GM12873 (cell line): ENCODE data around the gene HAUS3.

Source experiments
- TF ChIP-seq, protein P1 (sequence below): IDR thresholded peaks from 2 replicates; pipeline ENCODE4 v1.5.1; 2012; ENCODE audit warnings: low read depth, mild to moderate bottlenecking, moderate library complexity, low read length, control low read depth; ENCODE audit not compliant: insufficient read depth; ENCODE audit errors: missing control alignments

Gene HAUS3

GRCh38 chr4:2259541-2260343 is 17.8 kb upstream of the HAUS3 start:
- TF ChIP-seq, protein P1, sequence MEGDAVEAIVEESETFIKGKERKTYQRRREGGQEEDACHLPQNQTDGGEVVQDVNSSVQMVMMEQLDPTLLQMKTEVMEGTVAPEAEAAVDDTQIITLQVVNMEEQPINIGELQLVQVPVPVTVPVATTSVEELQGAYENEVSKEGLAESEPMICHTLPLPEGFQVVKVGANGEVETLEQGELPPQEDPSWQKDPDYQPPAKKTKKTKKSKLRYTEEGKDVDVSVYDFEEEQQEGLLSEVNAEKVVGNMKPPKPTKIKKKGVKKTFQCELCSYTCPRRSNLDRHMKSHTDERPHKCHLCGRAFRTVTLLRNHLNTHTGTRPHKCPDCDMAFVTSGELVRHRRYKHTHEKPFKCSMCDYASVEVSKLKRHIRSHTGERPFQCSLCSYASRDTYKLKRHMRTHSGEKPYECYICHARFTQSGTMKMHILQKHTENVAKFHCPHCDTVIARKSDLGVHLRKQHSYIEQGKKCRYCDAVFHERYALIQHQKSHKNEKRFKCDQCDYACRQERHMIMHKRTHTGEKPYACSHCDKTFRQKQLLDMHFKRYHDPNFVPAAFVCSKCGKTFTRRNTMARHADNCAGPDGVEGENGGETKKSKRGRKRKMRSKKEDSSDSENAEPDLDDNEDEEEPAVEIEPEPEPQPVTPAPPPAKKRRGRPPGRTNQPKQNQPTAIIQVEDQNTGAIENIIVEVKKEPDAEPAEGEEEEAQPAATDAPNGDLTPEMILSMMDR, result no peak

DNA sequence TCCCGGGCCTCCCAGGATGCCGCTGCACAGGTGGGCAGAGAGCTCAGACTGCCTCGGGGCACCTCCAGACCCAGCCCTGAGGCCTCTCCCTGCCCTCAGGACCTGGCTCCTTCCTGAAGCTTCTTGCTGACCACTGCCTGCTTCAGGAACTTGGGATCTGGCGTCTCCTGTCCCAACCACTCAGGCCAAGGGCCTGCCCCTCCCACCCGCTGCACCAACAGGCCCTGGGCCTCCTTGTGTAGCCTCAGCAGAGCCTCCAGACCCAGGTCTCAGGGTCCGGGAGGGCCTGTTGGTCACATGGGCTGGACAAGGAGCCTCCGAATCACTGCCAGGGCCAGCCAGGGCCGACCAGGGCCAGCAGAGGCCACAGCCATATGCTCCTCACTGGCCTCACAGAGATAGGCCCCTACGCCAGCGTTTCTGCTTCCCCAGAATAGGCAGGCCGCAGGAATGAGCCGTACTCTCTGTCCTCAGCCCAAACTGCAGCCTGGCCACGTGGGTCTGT is 17.2 kb upstream of the HAUS3 start:
- TF ChIP-seq, protein P1, result no peak

DNA sequence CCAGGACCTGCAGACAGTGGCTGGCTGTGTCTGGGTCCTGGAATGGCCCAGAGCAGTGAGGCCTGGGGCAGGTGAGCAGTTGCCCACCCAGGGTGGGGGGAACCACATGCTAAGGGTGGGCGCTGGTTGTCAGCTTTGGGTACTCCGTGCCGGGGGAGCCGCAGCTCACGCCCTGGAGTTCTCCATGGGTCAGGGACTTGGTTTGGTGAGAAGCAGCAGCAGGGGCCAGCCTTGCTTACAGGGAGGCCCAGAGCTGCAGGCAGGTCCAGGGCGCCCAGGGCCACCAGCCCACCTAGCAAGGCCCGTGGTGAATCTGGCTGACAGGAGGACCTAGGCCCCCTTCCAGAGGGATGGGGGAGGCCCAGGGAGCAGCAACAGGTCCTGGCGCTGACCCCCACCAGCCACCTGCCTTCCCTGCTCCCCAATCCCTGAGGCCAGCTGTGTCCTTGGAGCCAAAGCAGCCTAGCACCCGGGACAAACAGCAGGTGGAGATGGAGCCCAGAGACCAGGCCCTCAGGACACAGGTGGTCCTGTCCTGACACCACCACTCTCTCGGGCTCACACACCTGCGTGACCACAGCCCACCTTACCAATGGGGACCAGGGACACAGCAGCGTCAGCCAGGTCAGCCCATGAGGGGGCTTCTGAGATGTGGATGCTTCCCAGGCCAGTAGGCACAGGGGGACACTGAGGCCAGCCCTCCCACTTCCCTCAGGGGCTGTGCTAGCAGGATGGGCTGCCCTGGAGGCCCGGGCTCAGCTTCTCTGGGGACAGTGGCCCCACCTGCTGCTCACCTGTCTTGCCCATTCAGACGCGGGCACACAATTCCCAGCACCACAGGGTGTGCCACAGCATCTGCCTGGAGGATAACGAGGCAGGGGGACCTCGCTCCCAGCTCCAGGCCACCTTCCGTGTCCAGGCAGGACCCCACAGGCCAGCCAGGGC is 16.4 kb upstream of the HAUS3 start:
- TF ChIP-seq, protein P1, result no peak

- TF ChIP-seq, protein P1, result no peak
These were observed 15.6 kb upstream of the HAUS3 start for GRCh38 chr4:2257361-2258081.

DNA sequence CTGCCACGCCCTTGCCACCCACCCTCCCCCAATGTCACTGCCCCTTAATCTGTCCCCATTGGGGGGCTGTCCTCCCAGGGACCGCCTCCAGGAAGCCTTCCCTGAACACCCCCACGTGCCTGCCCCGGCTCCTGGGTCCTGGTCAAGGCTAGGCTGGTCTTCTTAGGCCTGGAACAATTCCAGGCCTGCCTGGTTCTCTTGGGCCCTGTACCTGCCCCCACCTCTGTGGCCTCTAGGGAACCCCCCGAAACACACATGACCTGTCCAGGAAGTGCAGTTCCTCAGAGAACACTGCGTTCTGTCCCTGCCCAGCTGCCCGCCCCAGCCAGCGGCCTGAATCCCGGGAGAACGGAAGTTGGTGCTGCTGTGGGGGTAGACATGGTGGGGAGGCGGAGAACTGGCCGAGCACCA is 14.9 kb upstream of the HAUS3 start:
- TF ChIP-seq, protein P1, result no peak

DNA sequence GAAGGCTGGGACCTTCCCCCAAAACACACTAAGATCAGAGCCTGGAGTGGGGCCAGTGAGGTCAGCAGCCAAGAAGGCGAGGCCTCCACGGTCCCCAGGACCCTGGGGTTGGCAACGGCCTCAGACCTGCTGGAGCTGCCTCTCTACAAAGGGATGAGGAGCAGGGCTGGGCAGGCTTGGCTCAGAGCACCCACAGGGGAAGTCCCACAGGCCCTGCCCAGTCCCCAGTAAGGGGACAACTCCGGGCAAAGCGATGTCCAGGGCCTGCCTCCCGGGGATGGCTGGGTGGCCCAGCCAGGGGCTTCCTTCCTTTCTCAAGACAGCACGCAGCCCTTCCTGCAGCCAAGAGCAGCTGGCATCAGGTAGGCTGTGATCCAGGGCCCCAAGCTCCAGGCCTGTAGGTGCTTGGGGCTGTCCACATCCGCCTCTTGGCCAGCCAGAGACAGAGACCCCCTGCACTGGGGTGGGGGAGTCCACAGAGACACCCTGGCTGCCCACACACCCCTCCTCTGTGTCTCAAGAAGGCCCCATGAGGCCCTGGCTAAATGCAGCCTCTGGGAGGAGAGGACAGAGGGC is 14.3 kb upstream of the HAUS3 start:
- TF ChIP-seq, protein P1, result no peak
